Activated CD4-positive, alpha-beta memory T cell treated with anti-CD3 and anti-CD28 coated beads for 36 hours (primary cell): ENCODE measurements around the gene NFIA. TPM values are rescaled to one million over a fixed set of nuclear protein-coding genes. Genes with fewer than 3 reads are reported as not detected.

ENCODE experiments used
- CTCF ChIA-PET: fragments of 350-600 bp; sonication (Branson Sonifier 250); formaldehyde crosslinking; loops from one replicate; lab custom pipeline; 2021; ENCODE audit warnings: antibody characterized with exemption, inconsistent platforms; lab: Charles Lee
- POLR2A ChIA-PET: fragments of 350-600 bp; sonication (Branson Sonifier 250); formaldehyde crosslinking; loops from one replicate; lab custom pipeline; 2021; ENCODE audit warnings: antibody characterized with exemption; lab: Charles Lee
- DNase-seq: peaks from one replicate; pipeline ENCODE4 v3.0.0-alpha.2; 2020
- H3K27ac Mint-ChIP-seq: one replicate; pipeline ENCODE4 v1.8.0; 2021; ENCODE audit warnings: mixed read lengths
- H3K27me3 Mint-ChIP-seq: one replicate; pipeline ENCODE4 v1.8.0; 2021; ENCODE audit warnings: mixed read lengths
- H3K36me3 Mint-ChIP-seq: one replicate; pipeline ENCODE4 v1.8.0; 2021; ENCODE audit warnings: mixed read lengths
- H3K4me1 Mint-ChIP-seq: one replicate; pipeline ENCODE4 v1.8.0; 2021; ENCODE audit warnings: low read depth, mixed read lengths
- H3K4me3 Mint-ChIP-seq: one replicate; pipeline ENCODE4 v1.8.0; 2021; ENCODE audit warnings: mild to moderate bottlenecking, mixed read lengths
- H3K9me3 Mint-ChIP-seq: one replicate; pipeline ENCODE4 v1.8.0; 2021; ENCODE audit warnings: mixed read lengths
- intact Hi-C: fragments of 100-400 bp; cut with micrococcal nuclease; formaldehyde crosslinking; loops from one replicate; pipeline ENCODE4 v1.15.1; 2023
- total RNA-seq, 2 experiments: library from RNA; stranded (reverse); gene quantifications; one replicate each; pipeline ENCODE4 v1.2.3, GENCODE V29; 2021

NFIA gene
- total RNA-seq, 2 experiments from 2014 or later: 5.3 to 7.1 TPM

DNA sequence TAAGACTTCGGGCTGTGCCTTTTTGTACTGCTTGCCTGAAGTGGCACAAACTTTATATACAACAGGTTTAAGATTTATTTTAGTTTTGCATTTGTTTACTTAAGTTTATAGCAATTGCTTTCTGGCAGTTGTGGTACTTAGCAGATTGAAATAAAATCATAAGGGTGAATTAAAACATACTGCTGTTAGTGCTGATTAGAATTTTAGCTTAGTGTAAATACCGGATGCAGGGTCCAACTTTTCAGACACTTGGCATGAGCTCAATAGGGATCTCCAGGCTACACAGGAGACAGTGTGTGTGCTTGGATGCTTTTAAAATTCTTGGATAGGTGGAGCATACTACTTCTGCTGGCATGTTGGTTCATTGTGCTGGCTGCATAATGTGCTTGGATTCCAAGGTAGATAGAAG, 159.6 kb downstream of the NFIA start:
- Mint-ChIP-seq H3K4me1 (peaks cover 1% of the 10 kb centered on the region), H3K27me3 (no peaks in the 10 kb centered on the region), H3K9me3 (no peaks in the 10 kb centered on the region), H3K27ac (no peak overlapping the region), H3K4me3 (no peak overlapping the region), H3K36me3 (no peaks in the 10 kb centered on the region)
- POLR2A ChIA-PET: no interaction called here
- CTCF ChIA-PET: interaction anchor here (1.0 kb wide), 1 partner anchor 445 kb away, joined by 3 read pairs; no protein-coding TSS in a partner anchor
- no peak for DNase-seq
- intact Hi-C loops: no loop called here

DNA sequence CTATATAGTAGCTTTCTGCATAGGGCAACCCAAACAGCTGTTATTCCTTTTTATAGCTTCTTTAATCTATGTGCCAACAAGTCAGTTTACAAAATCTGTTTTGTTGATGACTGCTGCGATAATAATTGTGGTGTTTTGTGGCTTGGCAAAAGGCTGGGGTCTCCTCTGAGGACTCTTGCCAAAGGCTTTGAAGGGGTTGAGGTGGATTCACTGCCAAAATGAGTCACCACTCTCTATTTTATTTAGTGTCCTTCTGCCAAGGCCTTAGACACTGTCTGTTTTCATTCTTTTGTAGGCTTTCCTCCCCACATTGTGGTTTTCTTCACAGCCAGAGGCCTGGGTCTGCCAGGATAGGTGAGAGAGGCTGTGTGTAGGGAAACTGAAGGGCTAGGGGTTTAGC, 161.8 kb downstream of the NFIA start:
- DNase-seq: no peak
- Mint-ChIP-seq H3K27me3 (no peaks in the 10 kb centered on the region), H3K4me3 (no peak overlapping the region), H3K27ac (no peak overlapping the region), H3K4me1 (peaks cover 1% of the 10 kb centered on the region), H3K9me3 (no peaks in the 10 kb centered on the region), H3K36me3 (no peaks in the 10 kb centered on the region)
- intact Hi-C loops: no loop called here
- CTCF ChIA-PET: no interaction called here
- POLR2A ChIA-PET: no interaction called here

DNA sequence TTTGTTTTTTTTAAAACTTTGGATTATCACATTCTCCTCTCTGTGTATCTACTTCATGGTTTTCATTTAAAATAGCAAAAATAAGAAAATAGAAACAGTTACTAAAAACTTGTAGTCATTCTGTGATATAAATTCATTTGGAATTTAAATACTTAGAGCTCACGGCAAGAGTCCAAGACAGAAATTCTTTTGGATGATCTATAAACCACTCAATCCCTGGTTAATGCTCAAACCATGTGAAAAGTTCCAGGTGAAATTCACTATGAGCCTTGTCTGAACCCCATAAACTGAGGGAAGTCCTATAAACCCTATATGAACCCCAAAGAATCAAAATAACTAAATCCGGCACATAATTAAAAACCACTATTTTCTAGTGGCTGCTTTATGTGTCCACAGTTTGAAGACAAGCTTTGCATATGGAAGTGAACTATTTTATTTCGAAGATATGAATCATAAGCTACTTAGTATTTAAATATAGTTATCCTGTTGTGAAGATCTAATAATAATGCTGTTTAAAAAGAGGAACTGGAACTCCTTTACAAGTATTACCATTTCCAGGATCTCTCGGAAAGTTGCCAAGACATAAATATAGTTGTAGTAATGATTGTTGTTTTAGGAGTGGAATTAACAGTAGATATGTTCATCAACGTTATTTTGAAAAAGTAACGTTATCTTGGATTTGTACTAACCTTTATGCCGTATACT, 163.5 kb downstream of the NFIA start:
- intact Hi-C loops: no loop called here
- Mint-ChIP-seq H3K36me3 (no peaks in the 10 kb centered on the region), H3K27me3 (no peaks in the 10 kb centered on the region), H3K4me1 (peaks cover 1% of the 10 kb centered on the region), H3K9me3 (no peaks in the 10 kb centered on the region), H3K4me3 (no peak overlapping the region), H3K27ac (no peak overlapping the region)
- CTCF ChIA-PET: interaction anchor here (0.6 kb wide), 1 partner anchor 145 kb away, joined by 3 read pairs; no protein-coding TSS in a partner anchor
- POLR2A ChIA-PET: no interaction called here
- no peak for DNase-seq

DNA sequence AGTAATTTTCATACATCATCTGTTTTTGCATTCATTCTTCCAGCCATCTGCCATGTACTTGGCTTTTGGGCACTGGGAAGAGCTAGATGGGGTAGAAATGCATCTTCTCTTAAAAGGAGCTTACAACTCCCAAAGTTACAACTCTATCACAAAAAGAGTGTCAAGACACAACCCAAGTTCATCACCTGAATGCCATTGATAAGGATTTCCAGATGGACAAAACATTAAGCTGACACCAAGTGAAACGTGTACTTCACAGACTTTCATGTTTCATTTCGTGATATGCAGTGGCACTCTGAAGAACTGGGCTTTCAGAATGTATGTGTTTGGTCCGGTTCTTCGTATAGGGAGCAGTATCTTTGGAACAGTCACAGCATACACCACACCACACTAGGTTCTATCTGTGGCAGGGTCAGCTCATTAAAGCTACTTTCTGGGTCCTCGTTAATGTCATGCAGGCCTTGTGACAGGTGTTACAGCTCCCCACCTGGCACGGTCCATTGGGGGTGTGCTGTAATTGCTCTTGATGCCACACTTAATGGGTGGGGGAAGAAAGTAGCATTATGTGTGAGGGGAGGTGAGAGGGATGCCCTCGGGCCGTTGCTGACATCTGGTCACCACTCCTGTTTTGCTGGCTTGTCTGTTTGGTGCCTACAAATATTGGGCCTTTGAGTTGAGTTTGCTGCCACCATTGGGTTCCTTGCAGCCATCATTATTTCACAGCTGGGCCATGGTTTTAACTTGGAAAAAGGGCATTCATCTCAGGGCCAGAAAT, 164.9 kb downstream of the NFIA start:
- peaks cover 1% of the 10 kb centered on the region for H3K4me1 Mint-ChIP-seq
- no peak overlapping the region for H3K4me3 Mint-ChIP-seq
- ChIA-PET CTCF (no interaction called here), POLR2A (no interaction called here)
- DNase-seq: no peak
- no peaks in the 10 kb centered on the region for H3K36me3 Mint-ChIP-seq
- intact Hi-C loops: no loop called here
- H3K27ac Mint-ChIP-seq: no peak overlapping the region
- H3K27me3 Mint-ChIP-seq: no peaks in the 10 kb centered on the region
- no peaks in the 10 kb centered on the region for H3K9me3 Mint-ChIP-seq

DNA sequence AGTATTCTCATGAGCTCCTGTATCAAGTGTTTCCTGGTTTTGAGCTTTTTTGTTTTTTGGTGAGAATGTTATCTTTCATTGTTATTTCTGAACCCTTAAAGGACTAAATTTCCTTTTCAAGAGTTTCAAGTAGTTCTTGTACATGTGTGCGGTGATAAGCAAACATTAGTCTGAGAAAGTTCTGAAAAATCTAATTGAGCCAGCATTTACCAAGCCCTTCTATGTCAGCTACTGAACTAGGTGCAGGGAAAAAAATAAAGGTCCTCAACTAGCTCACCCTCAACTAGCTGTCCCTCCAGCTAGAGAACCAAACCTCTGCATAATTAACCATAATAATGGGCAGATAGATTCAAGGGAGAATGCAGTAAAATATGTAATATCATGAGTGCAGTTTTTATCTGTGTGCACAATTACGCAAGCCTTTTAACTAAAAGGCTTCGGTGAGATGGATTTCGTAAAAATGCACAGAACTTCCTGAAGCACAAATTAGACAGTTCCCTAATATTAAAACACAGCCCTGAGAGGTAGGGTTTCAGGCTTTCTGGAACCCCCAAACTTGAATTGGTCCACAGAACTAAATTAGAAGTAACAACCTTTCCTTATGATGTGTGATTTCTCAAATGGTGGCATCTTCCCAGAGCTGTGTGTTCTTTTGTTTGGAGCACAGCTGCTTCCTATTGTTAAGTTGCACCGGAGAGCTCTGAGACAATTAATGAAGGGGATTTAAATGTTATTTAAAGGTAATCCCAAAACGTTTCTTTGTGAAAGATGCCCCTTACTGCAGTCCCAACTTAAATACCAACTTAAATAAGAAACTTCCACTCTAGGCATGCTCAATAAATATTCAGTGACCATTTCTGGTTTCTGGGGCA, 165.8 kb downstream of the NFIA start:
- H3K9me3 Mint-ChIP-seq: no peaks in the 10 kb centered on the region
- CTCF ChIA-PET: no interaction called here
- no peak overlapping the region for H3K4me3 Mint-ChIP-seq
- DNase-seq: no peak
- peaks cover 1% of the 10 kb centered on the region for H3K4me1 Mint-ChIP-seq
- no peaks in the 10 kb centered on the region for H3K27me3 Mint-ChIP-seq
- H3K27ac Mint-ChIP-seq: no peak overlapping the region
- POLR2A ChIA-PET: no interaction called here
- no peaks in the 10 kb centered on the region for H3K36me3 Mint-ChIP-seq
- intact Hi-C loops: no loop called here

DNA sequence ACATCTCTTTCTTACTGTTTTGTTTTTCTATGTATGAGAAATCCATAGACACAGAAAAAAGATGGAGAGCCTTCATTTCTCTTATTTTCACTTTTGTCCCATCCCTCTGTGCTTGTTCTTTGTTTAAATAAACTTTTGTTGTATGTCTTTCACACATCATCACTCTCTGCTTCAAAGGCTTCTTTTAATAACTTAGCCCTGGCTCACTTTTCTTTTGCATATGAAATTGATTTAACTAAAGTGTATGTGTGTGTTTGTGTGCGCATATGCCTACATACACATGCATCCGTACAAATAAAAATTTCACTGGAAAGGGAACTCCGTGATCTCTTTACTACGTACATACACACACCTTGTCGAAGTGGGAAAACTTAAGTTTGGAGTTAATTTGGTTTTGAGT, 168.6 kb downstream of the NFIA start:
- Mint-ChIP-seq H3K4me1 (peaks cover 15% of the 10 kb centered on the region), H3K4me3 (no peak overlapping the region), H3K27ac (no peak overlapping the region), H3K9me3 (no peaks in the 10 kb centered on the region), H3K27me3 (no peaks in the 10 kb centered on the region), H3K36me3 (no peaks in the 10 kb centered on the region)
- POLR2A ChIA-PET: no interaction called here
- intact Hi-C loops: no loop called here
- CTCF ChIA-PET: no interaction called here
- DNase-seq: no peak

DNA sequence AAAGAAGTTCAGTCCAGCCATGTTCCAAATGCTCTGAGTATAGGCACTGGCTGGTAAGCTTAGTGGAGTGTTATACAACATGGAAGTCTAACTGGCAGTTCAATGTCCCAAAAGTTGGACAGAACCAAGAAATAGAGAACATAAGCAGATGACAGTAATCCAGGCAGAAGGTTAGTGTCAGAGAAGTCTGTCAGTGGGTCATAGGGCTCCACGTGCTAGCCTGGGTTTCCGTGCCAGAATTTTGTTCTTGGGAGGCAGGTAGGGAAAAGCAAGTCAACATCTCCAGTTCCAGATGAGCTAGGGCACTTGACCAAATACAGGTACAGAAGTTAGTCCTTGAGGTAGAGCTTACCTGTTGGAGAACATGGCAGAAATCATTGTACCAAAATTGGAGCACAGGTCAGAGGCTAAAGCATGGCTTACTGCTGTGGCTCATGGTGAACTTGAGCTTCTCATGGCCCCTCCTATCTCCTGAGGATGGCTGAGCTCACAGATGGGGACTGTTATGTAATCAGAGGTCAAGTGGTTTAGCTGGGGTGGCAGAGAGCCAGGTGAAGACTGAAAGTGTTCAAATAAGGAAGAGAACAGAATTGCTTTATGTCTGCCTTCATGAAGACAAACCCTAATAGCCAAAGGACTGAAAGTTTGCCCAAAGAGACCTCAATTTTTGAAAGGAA, 170.8 kb downstream of the NFIA start:
- ChIA-PET POLR2A (no interaction called here), CTCF (no interaction called here)
- DNase-seq: no peak
- Mint-ChIP-seq H3K36me3 (no peaks in the 10 kb centered on the region), H3K27ac (no peak overlapping the region), H3K27me3 (no peaks in the 10 kb centered on the region), H3K9me3 (no peaks in the 10 kb centered on the region), H3K4me3 (no peak overlapping the region), H3K4me1 (peaks cover 14% of the 10 kb centered on the region)
- intact Hi-C loops: no loop called here

DNA sequence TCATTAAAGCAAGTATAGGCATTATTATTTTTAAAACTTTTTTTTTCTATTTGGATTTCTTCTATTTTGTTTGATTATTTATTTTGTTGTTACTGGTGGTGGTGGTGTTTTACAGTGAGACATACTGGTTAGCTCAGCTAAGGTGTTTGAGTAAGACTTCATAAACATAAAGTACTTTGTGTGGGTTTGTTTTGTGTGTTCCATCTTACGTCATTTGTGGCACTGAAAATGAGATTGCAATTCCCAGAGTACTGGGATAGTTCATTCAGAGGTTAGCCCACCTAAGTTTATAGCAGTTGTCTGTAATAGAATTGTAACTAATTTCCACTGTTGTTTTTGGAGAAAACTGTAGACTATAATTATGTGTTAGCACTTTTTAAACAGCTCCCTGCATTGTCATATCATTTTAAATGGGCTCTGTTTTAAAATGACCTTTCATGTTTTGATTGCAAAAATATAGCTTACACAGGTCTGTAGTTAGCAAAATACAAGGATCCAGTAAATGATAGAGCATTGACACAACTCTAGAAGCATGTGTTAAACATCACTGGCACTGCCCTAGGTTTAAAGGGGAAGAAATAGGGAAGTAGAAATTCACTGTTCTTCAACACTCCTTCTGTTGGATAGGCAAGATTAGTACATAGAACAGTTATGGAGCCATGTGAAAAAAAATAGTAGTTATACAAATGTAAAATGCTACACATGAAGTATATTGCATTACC, 171.7 kb downstream of the NFIA start:
- intact Hi-C loops: no loop called here
- no peaks in the 10 kb centered on the region for H3K36me3 Mint-ChIP-seq
- ChIA-PET POLR2A (no interaction called here), CTCF (no interaction called here)
- no peaks in the 10 kb centered on the region for H3K9me3 Mint-ChIP-seq
- DNase-seq: no peak
- no peak overlapping the region for H3K4me3 Mint-ChIP-seq
- H3K27ac Mint-ChIP-seq: no peak overlapping the region
- H3K27me3 Mint-ChIP-seq: no peaks in the 10 kb centered on the region
- H3K4me1 Mint-ChIP-seq: peaks cover 14% of the 10 kb centered on the region

DNA sequence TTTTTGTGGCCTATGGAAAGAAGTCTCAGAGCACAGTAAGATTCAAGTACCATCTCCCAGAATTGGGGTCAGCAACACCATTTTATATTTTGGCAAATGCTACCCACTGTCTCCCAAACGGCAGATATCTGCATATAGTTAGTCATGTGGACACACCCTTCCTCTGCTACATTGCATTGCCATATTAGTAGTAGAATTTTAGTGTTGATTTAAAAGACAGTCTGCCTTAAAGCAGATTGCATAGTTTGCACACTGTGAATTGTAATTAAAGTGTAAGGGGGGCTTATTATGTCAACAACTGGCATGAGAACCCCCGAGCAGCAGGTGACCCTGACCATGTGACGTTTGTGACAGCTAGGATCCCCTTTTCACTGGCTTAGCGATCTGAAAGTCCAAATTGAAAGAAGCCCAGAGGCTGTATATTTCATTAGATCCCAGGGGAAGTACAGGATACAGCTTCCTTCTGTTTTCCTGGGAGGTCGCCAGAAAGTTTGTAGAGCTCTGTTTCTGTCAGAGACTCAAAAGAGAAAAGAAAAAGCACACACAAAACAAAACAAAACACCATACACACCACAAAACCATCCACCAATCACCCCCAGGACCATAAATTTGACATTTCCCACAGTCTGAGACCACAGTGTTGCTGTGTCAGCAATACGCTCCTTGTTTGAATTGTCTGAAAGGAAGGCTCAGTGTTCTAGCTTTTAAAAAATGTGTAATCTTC, 172.4 kb downstream of the NFIA start:
- intact Hi-C loops: no loop called here
- no peak overlapping the region for H3K27ac Mint-ChIP-seq
- peaks cover 14% of the 10 kb centered on the region for H3K4me1 Mint-ChIP-seq
- peak overlapping the region; percentile 5 for H3K4me3 Mint-ChIP-seq
- ChIA-PET POLR2A (no interaction called here), CTCF (no interaction called here)
- no peaks in the 10 kb centered on the region for H3K36me3 Mint-ChIP-seq
- no peak for DNase-seq
- H3K27me3 Mint-ChIP-seq: no peaks in the 10 kb centered on the region
- no peaks in the 10 kb centered on the region for H3K9me3 Mint-ChIP-seq

DNA sequence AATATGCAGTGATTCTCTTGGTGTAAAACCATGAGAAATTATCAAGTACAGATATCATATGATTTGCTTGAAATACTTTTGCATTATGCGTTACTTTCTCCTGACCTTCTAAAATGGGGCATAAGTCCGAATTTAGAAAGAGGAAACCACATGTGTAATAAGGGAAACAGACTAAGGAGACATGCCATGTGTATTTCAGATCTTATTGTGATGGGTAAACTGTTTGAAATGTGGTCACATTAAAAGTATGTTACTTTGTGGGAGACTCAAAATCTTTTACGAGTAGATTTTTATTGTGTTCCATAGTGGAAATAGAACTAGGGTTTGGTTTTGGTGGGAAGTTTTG, 173.0 kb downstream of the NFIA start:
- Mint-ChIP-seq H3K27ac (no peak overlapping the region), H3K27me3 (no peaks in the 10 kb centered on the region), H3K9me3 (no peaks in the 10 kb centered on the region), H3K36me3 (no peaks in the 10 kb centered on the region), H3K4me3 (no peak overlapping the region), H3K4me1 (peaks cover 14% of the 10 kb centered on the region)
- intact Hi-C loops: no loop called here
- POLR2A ChIA-PET: no interaction called here
- no peak for DNase-seq
- CTCF ChIA-PET: no interaction called here
